RPMI8226 (cell line): ENCODE results near the gene DMGDH.

ENCODE experiments used
- DNase-seq: peaks from one replicate; pipeline ENCODE4 v3.0.0-alpha.2; 2015

Gene DMGDH

DNA sequence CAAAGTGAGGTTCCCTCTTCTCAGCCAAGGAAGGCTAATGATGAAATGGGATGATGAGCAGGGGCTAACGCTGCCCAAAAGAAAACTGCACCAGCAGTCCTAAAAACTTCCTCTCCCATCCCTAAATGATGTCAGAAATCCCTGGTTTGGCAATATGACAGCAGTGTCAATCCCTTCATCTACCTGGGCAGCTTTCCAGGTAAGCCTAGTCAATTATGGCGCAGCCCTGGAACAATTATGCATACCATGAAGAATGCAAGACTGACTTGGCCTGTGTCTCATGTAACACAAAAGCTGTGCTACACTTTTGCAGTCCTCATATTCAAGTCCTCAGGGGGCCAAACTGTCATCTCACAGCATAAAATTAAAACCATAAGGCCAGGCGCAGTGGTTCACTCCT lies 7.0 kb downstream of the DMGDH start:
- no peak for DNase-seq

DNA sequence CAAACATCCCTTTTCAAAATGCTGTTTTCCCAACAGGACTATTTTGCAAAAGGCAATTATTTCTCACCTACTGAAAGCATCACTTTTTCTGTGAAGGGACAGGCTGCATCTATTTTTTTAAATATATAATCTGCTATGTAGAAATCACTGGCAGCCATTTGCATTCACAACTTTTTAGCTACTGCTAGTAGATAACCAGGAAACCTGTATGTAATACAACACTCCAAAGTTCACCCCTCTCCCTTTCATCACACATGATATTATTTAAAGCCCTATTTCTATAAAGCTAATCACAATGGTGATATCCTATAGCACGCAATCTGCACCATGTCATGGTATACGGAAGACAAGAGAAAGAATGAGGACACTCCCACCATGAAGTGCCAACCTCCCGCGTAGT lies 9.8 kb downstream of the DMGDH start:
- DNase-seq, result no peak

DNA sequence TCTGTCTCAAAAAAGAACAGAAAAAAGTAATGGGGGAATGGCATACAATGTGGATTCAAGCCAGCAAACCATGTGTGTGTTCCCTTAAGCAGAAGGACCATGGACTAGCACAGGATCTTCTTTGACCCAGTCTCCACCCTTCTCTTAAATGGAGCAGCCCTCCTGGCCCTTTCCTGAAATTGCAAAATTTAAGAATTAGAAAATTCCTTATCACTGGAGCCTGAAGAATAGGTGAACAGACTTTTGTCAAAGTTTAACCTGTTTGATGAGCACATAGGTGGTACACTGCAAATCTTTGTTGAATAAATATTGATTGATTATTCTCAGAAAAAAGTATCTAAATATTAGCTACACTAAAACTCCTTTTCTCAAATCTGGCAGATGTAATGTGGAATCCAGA lies 12.6 kb downstream of the DMGDH start:
- DNase-seq, result no peak

DNA sequence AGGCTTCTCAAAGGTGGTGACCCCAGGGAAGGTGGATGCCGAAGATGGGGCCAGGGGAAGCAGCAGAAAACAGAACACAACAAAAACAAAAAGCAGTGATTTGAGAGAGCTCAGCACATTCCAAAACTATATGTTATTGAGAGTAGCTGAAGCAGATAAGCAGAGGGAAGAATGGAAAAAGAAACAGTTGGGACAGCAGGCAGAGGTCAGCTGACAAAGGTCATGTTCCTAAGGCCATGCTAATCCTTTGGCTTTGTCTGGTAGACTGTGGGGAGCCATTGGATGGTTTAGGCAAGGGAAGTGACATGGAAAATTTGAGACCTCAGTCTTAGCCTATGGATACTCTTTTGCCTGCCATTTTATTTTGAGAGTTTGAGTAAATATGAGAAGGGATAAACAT lies 14.5 kb downstream of the DMGDH start:
- no peak for DNase-seq

DNA sequence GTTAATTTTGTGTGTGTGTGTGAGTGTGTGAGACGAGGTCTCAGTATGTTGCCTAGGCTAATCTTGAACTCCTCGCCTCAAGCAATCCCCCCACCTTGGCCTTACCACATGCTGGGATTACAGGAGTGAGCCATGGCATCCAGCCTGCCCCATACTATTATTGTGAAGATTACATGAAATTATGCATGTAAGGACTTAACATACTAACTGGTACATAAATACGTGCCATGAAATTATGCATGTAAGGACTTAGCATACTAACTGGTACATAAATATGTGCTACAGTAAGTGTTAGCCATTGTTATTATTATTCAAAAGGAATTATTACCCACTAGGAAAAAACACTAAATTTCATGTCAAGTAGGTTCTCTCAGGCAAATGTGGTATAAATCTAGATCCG lies 16.2 kb downstream of the DMGDH start:
- DNase-seq, result no peak

DNA sequence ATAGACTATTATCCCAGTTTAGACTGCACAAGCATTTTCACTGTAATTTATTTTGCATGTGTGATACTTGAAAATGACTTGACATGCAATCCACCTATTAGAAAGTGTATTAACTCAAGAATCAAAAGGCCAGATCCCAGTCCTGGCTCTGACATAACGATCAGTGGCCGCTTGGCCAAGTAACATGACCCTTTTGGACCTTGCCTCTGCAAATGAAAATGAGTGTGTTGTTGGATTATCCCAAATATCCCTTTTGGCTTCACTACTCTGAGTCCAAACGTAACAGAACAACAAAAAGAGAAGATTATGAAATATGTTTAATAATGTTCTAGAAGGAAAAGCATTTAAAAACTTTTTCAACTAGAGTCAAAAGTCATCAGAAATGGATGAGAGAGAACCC lies 19.0 kb downstream of the DMGDH start:
- no peak for DNase-seq

DNA sequence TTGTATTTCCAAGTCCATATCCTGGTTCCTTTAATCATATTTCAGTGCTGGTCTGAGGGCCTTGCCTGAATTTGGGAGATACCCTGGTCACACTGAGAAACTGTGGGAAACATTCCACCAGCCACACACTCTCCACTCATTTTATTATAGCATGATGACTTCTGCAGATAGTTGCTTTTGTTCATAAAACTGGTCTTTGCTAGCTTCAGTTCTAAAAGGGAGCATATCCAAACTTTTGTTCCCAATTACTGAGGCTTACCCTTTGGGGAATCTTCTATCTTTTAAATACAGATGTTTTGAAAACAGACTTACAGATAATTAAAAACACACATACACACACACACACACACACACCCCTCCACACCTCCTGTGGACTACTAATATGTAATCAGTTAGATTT lies 21.0 kb downstream of the DMGDH start:
- DNase-seq, result no peak

DNA sequence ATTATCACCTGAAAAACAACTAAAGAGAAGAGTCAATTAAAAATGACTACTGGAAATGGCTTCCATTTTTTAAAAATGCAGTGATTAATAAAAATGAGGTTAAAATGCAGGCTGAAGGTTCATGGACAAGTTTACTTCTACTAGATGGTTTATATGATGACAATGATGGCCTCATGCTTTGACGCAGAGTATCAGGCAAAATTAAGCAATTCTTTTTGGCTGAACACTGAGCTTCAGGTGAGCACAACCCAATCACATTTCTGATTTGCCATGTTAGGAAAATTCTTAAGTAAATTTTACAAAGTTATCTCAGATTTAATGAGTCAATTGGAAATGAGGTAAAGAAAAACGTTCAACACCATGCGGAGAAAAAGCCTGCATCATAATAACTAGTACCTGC lies 22.3 kb downstream of the DMGDH start:
- DNase-seq, result no peak

DNA sequence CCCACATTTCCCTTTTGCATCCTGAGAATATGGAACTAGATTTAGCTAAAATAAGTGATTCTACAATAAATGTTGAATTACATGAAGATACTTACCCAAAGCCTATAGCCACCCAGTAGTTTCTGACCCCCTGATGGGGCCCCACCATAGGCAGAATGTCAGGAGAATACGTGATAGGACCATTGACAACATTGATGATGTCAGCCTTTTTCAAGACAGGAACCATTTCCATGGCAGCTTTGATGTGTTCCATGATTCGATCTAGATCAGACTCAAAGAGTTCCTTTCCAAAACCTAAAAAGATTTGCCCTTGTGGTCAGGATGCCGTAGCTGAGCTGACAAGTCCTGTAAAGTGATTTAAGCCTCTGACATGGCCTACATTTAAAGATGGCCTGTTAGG lies 27.3 kb downstream of the DMGDH start:
- no peak for DNase-seq

DNA sequence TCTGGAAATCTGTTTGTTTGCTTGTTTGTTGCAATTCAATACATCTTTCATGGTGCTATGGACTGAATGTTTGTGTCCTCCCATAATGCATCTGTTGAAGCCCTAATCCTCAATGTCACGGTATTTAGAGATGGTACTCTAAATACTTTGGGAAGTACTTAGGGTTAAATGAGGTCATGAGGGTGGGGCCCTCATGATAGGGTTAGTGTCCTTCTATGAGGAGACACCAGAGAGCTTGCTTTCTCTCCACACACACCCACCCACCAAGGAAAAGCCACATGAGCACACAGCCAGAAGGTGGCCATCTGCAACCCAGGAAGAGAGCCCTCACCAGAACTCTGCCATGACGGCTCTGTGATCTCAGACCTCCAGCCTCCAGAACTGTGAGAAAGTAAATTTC lies 32.7 kb downstream of the DMGDH start:
- no peak for DNase-seq

DNA sequence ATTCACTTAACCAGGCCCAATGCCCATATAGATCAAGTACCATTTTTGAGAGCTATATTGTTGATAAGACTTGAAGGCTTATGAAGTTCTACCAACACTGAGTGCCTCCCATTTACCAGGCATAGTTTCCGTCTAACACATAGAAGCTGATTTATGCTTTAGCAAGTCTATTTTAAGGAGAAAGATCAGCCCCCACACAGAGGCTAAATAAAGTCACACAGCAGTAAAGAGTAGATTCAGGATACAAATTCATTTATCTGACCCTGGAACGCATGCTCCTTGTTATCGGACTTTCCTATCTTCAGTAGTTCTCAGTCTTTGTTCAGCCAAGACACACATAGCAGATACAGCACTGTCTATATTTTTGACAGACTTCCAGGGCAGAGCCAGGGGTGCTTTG lies 34.2 kb downstream of the DMGDH start:
- no peak for DNase-seq

DNA sequence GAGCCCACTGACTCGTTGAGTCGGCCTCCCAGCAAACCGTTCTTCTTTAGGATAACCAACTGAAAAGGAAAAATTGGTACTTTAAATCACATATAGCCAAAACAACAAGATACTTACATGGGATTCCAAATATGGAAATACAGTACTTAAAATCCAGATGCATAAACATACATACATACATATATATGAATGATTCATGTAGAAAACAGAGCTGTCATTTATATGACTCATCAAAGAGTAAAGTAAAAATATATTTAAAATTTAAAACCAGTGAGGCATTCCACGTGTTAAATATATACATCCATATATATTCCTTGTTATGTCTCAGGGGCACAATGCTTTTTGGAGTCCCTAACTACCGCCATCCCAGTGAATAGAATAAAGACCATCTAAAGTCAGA lies 36.7 kb downstream of the DMGDH start:
- DNase-seq, result no peak

DNA sequence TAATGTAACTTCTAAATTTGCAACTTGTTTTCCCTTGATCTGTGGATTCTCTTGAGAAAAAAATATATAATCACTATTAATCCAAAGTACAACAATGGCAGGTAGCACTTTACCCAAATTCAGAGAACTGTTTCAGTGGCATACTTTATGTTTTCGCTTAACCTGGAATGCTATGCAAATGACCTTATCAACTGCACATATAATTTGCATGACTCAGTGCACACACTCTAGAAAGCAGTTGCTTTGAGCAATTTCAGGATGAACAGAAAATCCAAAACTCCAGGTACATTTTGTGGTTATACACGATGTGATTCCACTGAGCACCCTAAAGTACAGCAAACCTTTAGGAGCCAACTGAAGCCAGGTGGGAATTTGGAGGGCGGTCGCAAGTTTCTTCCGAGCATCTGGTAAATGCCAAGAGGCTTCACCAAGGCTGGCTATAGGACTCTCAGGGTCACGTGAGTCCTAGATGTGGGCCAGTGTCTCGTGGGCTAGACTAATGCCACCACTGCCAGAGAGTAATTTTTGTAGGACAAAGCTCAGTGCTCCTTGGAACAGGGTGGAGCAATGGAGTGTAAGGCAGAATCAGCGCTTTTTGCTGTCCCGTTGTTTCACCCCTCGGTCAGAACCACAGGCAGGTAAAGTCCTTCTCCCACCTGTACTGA lies 37.3 kb downstream of the DMGDH start:
- DNase-seq, result no peak

DNA sequence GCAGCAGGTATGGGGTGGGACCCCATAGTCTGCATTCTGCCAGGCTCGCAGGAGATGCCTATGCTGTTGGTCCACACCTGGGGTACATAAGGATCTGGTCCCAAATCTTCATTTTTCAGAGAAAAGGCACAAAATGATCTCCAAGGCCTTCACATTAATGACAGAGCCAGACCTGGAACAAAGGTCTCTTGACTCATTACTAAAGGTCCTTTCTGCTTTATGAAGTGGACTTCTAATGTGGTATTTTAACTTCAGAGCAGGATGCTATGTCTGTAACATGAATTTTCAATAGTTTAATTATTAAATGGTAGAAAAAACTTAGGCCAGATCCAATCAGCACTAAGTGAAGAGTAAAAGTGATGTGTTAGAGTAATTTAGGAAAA lies 38.0 kb downstream of the DMGDH start:
- DNase-seq, result no peak

DNA sequence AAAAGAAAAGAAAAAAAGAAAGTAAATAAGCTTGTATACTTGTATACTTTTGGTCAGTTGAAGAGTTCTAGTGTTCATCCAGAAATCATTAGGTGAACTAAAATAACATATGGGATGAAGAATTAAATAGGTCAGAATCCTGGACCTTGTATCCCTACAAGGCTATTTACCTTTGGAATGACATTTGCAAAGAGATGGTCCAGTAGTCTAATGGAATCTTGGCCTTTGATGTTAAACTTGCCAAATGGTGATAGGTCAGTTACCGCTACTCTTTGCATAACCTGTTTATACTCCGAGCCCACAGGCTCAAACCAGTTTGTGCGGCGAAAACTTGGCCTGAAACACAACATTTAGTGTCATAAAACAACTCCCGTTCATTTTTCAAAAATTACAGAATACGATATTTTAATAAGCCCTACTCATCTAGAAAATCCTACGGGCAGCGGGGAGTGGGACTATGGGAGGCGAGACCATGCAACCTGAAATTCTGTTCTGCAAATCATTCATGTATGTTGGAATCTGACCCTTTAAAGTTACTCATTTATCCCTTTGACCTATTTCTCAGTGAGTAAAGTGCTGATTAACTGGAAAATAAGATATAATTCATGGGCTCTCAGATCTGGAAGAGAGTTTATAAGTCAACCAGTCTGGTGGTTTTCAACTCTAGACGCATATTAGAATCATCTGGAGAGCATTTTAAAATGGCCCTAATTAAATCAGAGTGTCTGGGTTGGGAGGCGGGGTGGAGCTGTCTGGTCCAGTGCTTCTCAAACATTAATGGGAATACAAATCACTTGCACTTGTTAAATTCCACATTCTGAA lies 38.6 kb downstream of the DMGDH start:
- DNase-seq, result no peak

DNA sequence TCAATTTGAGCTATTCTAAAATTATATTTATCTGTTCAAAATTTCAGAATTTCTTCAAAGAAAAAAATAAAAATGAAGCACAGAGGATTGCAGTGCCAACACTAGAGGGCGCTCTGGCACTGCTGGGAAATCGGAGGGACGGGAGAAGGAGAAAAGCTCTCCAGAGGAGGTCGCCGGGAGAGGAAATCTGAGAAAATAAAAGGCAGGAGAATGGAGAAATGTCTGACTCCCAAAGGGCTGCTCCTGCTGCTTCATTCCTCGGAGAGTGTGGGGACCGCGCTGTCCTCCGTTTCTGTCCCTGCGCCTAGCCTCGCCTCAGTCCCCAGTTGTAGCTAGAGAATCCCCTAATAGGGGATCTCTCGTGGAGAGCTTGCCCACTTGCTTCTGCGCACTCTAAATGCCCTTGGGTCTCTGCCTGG lies 44.4 kb downstream of the DMGDH start:
- DNase-seq, result peak; percentile 66

DNA sequence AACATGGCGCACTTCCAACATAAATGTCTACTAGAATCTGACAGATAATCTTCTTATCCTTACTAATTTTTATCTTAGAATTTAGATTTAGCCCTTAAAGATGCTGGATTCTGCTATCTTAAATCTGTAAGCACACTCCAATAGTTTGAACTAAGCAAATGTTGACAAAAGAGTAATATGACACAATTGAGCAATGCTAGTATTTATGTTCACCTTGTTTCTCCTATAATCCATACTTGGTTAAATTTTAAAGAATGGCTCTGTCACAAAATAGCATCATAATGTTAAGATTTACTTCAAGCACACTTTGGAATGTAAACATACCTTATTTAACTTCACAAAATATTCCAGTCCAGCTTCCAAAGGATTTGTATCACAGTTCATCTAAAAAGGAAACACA lies 45.5 kb downstream of the DMGDH start:
- DNase-seq, result no peak

DNA sequence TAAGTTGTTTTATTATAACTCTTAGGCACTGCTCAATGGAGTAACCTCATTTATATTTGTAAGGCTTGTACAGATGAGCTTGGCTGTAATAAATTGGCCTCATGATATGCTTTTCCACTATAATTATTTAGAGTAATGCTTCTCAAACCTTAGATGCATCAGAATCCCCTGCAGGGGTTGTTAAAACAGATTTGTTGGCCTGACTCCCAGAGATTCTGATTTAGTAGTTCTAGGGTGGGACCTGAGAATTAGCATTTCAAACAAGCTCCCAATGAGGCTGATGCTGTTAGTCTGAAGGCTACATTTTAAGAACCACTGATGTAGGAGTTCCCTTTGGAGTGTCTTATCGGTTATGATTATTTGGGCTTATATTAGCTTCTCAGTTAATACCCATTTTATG lies 46.1 kb downstream of the DMGDH start:
- DNase-seq, result no peak

DNA sequence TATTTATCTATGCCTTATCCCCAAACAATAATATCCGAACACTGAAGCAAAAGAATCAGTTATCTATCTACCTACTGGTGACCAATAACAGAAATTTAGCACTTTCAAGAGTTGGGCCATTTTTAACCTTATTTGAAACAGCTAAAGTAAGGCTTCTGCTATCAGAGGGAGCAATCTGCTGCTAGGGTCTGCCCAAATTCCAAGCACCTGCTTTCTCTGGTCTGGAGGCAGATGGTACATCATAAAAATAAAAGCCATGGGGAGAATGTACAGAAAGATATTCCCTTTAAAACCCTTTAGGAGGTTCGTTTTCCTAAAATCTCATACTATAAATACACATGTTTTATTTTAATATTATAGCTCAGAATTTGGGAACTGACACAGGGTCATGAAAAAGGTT lies 46.7 kb downstream of the DMGDH start:
- no peak for DNase-seq

DNA sequence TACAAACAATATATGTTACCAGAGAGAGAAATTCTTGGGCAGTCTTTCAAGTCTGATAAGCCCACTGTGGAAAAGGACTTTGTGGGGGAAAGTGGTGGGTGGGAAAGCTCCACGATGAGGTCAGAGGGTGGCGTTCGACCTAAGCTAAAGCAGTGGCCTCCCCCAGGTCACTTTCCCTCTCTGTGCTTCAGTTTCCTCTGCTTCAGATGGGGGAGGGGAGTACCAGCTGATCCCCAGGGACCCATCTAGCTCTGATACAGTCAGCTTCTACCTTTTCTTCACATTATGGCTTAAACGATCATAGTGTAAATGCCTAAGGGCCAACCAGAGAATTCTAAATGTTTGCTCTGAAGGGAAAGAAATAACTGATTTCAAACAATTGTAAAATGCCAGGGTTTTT lies 47.7 kb downstream of the DMGDH start:
- no peak for DNase-seq

DNA sequence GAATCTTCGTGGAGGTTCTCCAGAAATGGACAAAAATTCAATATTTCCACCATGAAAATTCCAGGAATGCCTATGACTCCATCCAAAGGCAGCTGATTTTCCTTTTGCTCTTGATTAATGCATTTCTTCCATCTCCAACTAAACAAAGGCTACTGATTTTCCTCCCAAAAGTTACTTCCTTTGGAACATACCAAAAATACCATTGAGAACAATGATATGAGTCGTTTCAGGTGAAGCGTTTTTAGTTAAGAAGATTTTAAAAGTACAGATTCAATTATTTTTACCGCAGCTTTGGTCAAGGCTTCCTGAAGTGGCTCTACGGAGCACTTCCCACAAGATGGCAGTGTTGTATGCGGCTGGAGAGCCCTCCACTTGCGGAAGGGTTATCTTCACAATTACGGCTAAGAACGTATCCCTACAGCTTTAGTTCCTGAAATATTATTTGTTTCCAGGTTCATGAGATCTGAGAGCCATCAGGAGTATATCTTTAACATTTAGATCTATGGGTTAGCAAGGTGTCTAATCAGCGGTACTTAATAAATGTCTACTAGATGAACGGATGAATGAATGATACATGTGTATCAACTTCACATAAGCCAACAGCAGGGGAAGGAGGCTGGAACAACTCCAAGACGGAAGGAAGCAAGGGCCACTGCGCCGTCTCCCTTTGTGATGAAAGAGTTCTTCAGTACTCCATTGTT lies 48.5 kb downstream of the DMGDH start:
- DNase-seq, result peak; percentile 71

DNA sequence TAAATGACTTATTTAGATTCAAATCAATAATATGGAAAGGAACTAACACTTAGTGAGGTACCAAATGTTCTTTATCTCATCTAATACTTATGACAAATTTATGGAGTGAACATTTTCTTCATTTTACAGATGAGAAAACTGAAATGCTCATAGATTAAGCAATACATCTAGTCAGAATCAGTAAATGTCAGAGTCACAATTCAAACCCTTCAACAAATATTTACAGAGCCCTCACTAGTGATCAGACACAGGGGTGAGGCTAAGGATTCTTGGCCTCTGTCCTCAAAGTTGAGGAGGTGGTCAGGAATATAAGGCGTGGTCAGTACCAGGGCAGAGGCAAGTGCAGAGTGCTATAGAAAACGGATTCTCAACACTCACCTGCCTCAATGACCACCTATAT lies 54.8 kb downstream of the DMGDH start:
- DNase-seq, result no peak

DNA sequence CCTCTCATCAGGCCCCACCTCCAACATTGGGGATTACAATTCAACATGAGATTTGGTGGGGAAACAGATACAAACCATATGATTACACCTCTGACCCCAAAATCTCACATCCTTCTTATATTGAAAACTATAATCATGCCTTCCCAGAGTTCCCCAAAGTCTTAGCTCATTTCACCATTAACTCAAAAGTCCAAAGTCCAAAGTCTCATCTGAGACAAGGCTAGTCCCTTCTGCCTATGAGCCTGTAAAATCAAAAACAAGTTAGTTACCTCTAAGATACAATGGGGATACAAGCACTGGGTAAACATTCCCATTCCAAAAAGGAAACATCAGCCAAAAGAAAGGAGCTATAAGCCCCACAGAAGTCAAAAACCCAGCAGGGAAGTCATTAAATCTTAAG lies 57.6 kb downstream of the DMGDH start:
- no peak for DNase-seq

DNA sequence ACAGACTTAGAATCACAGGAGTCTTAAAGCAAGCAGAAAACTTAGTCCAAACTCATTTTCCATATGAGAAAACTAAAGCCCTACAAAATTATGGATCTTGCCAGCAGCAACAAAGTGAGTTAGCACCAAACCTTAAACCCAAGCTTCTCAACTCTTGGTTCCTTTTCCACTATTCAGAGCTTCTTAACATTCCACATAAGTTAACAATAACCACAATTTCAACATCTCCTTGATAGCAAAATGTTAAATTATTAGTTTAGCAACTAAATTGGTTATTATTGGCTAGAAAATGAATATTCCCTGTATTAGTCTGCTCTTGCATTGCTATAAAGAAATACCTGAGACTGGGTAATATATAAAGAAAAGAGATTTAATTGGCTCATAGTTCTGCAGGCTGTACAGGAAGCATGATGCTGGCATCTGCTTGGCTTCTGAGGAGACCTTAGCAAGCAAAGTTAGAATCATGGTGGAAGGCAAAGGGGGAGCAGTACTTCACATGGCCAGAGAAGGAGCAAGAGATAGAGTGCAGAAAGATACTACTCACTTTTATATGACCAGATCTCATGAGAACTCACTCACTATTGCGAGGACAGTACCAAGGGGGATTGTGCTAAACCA lies 58.1 kb downstream of the DMGDH start:
- DNase-seq, result peak; percentile 18
